Spinal cord (tissue), 10 donors: ENCODE measurements around the gene CLEC16A. TPM values are rescaled to one million over a fixed set of nuclear protein-coding genes. Genes with fewer than 3 reads are reported as not detected.

ENCODE experiments used
- DNase-seq, 6 donors: peaks; one replicate each; pipeline versions ENCODE4 v3.0.0 to v3.0.0-alpha.2; 2013 to 2015; ENCODE audit warnings: low spot score in 6 of 6, low read depth in 4 of 6
- H3K27ac ChIP-seq: one replicate; pipeline ENCODE4 v1.5.1; 2013; ENCODE audit warnings: low read depth, low read length, control low read depth
- H3K27me3 ChIP-seq: one replicate; pipeline ENCODE4 v1.6.1; 2013; ENCODE audit warnings: low read length; ENCODE audit not compliant: control insufficient read depth, insufficient read depth
- H3K36me3 ChIP-seq: one replicate; pipeline ENCODE4 v1.6.1; 2013; ENCODE audit warnings: low read length; ENCODE audit not compliant: control insufficient read depth, insufficient read depth
- H3K4me1 ChIP-seq: one replicate; pipeline ENCODE4 v1.6.1; 2013; ENCODE audit warnings: low read length; ENCODE audit not compliant: control insufficient read depth, insufficient read depth
- H3K4me3 ChIP-seq: one replicate; pipeline ENCODE4 v1.5.1; 2013; ENCODE audit warnings: low read depth, low read length, control low read depth
- H3K9me3 ChIP-seq: one replicate; pipeline ENCODE4 v1.6.1; 2013; ENCODE audit warnings: low read length; ENCODE audit not compliant: control insufficient read depth, insufficient read depth
- WGBS: methylation state at CpG from one replicate; pipeline ENCODE4 v1.1.5; 2013; ENCODE audit warnings: missing lambda C conversion rate; ENCODE audit not compliant: insufficient coverage; 5-methylcytosine and 5-hydroxymethylcytosine counted together
- polyA plus RNA-seq, 2 donors: library from polyadenylated mRNA; unstranded; fragments of 120-200 nt; gene quantifications; one replicate each; pipeline ENCODE4 v1.2.1, GENCODE V29; 2013; ENCODE audit not compliant: insufficient read length in 2 of 2
- total RNA-seq, 2 donors: library from RNA; depleted of rRNA in 1 of 2; stranded (reverse); fragments of 120-200 nt in 1 of 2; fragments of >200 nt in 1 of 2; gene quantifications; one replicate each; pipeline versions ENCODE4 v1.2.3 to v1.2.4, GENCODE V29; 2013 to 2014
- donor health status: healthy.

Gene CLEC16A
- total and polyA plus RNA-seq, 4 donors, result 19.5 to 38.4 (median 25.1) TPM

GRCh38 chr16:10932959-10933710 lies 11.2 kb upstream of the CLEC16A start:
- DNase-seq, result no peak
- no peaks in the 10 kb centered on the region for H3K9me3 ChIP-seq
- no peaks in the 10 kb centered on the region for H3K27me3 ChIP-seq
- WGBS, result 90% methylated on average over 11 of the region's 11 CpGs
- H3K36me3 ChIP-seq, result peaks cover 50% of the 10 kb centered on the region
- peaks cover 23% of the 10 kb centered on the region for H3K4me1 ChIP-seq
- no peak overlapping the region for H3K4me3 ChIP-seq
- no peak overlapping the region for H3K27ac ChIP-seq

DNA sequence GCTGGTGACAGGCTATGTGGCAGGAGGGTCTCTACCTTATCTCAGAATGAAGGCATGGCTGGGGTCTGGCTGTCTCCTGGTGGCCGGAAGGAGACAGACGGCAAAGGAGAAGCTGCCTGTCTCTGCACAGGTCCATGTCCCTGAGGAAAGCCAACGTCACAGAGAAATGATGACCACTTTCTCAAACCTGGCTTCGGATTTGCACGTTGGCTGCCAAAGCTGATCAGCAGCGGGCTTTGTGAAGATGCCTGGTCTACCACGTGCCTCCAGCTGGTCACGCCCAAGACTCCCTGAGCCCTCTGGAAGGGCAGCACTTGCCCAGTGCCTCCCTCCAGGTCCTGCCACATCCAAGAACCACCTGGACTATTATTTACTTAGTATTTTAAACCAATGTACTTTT lies 10.5 kb upstream of the CLEC16A start:
- Histone ChIP-seq H3K27ac (no peak overlapping the region), H3K36me3 (peaks cover 49% of the 10 kb centered on the region), H3K9me3 (no peaks in the 10 kb centered on the region), H3K4me1 (peaks cover 30% of the 10 kb centered on the region), H3K4me3 (no peak overlapping the region), H3K27me3 (no peaks in the 10 kb centered on the region)
- 81% methylated on average over 7 of the region's 8 CpGs for WGBS
- no peak for DNase-seq

DNA sequence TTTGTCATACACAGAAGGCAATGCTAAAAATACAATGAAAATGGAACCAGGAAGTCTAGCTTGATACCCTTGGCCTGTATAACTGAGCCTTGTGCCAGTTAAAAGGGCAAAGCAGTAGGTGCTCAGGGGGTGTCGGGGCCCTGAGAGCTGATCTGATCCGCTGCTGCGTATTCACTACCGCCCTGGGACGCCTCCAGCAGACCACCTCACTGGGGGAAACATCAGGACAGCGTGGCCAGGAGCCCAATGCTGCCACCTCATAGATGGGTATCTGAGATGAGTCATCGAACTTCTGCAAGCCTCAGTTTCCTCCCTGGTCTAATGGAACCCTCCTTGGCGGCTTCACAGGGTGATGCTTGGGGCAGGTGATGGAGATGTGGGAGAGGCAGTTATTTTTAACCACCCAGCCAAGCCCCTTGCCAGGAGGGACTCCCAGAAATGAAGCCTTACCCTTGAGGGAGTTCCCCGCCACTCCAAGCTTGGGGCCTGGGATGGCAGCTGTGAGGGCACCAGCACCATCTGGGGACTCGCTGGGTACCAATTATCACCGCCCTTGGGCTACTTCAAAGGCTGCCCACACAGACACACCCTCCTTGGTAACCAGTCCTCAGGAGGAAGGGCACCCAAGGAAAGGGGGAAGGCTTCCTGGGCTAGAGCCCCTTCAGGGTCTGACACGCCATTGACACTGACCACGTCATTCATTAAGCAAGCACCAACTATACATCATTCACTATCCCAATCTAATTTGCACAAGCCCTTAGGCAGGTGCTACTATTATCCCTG lies 9.8 kb upstream of the CLEC16A start:
- Histone ChIP-seq H3K4me1 (peaks cover 36% of the 10 kb centered on the region), H3K4me3 (no peak overlapping the region), H3K27ac (no peak overlapping the region), H3K36me3 (peaks cover 43% of the 10 kb centered on the region), H3K27me3 (no peaks in the 10 kb centered on the region), H3K9me3 (no peaks in the 10 kb centered on the region)
- WGBS, result 98% methylated on average over 8 of the region's 13 CpGs
- DNase-seq, result no peak

DNA sequence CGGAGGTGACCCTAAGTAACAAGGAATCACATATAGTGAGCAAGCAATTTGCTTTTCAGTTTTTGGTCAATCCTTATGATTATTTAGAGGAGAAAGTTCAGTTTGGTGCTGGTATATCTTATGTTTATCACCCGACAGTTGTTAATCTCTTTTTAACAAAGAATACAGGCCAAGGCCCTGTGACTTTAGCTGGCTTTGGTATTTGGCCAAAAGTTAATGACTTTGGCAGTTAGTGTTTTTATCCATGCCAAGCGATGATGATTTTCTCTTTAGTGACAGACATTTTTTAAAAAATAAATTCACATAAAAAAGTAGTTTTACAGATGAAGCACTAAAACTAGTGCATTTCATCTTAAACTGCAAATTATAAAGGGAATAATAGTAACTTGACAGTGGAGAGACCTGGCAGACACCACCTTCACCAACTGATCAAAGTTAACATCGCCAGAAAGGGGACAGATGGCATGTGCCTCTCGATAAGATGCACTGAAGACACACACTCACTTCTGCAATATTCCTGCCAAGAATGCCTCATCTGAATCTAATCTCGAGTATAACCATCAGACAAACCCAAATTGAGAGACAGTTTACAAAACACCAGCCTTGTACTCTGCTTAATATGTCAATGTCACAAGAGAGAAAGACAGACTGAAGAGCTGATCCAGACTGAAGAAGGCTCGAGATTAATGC lies 9.0 kb upstream of the CLEC16A start:
- no peak overlapping the region for H3K4me3 ChIP-seq
- H3K36me3 ChIP-seq, result peaks cover 39% of the 10 kb centered on the region
- no peaks in the 10 kb centered on the region for H3K27me3 ChIP-seq
- peaks cover 44% of the 10 kb centered on the region for H3K4me1 ChIP-seq
- DNase-seq, result peak in 2 of 6 donors; percentile 42 to 90
- no peak overlapping the region for H3K27ac ChIP-seq
- 47% methylated on average over 2 of the region's 7 CpGs for WGBS
- H3K9me3 ChIP-seq, result no peaks in the 10 kb centered on the region

DNA sequence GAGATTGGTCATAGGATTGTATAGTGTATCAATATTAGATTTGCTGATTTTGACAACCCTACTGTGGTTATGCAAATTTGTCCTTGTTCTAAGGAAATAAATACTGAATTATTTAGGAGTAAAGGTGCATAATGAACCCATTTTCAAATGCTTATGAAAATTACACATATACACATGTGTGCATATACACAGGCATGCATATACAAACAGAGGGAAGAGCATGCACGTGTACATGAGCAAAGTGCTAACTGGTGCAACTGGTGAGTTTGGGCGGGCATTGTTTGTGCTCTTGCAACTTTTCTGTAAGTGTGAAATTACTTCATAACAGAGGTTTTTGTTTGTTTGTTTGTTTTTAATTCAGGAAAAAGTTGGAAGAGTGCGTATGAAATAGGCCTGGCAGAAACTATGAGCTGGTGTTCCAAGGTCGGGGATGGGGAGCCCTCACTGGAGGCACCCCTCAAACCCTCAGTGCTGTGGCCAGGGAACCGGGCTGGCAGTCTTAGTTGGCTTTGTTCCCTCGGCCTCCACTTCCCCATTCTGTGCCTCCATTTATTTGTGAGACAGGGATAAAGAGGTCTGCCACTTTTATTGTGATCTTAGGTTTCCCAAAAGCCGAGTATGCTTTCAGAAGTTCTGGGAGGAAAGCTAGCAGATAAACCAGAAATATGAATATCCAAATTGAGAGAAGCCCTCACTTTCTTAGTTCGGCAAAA lies 7.9 kb upstream of the CLEC16A start:
- peaks cover 54% of the 10 kb centered on the region for H3K4me1 ChIP-seq
- peaks cover 30% of the 10 kb centered on the region for H3K36me3 ChIP-seq
- no peaks in the 10 kb centered on the region for H3K9me3 ChIP-seq
- no peak overlapping the region for H3K4me3 ChIP-seq
- DNase-seq, result no peak
- no peaks in the 10 kb centered on the region for H3K27me3 ChIP-seq
- 79% methylated on average over 5 of the region's 8 CpGs for WGBS
- H3K27ac ChIP-seq, result no peak overlapping the region

DNA sequence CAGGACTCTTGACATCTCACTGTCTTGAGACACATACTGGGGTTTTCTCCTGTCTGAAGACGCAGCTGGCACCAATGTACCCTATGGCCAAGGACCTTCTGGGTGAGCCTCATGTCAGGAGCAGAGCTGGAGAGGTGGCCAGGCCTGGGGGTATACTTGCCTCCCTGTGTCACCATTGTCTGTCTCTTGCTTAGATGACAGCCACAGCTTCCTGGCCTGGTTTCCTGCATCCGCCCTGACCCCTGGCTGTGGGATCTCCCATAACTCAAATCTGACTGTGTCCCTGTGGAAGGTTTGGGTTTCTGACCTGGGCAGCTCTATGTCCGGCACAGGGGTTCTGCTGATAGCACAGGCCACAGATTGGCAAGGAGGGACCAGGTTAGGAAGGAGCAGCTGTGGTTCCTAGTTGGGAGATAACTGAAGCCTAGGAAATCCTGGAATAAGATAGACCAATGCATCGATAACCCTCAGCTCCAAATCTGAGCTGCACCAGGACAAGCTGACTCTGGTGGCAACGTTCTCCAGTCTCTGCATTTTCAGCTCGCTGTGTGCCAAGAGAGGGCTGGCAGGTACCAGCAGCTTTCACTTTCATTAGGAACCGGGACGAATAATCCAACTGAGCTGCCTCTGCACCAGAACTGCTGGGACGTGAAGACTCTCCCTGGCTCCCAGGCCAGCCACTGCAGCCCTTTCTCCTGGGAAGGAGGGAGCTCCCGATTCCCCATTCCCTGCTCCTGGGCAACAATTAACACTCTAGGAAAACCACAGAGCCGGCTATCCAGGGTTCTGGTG lies 7.1 kb upstream of the CLEC16A start:
- Histone ChIP-seq H3K9me3 (no peaks in the 10 kb centered on the region), H3K4me3 (no peak overlapping the region), H3K36me3 (peaks cover 28% of the 10 kb centered on the region), H3K27ac (no peak overlapping the region), H3K4me1 (peaks cover 55% of the 10 kb centered on the region), H3K27me3 (no peaks in the 10 kb centered on the region)
- DNase-seq, result peak in 1 of 6 donors; percentile 44
- 50% methylated on average over 10 of the region's 11 CpGs for WGBS

DNA sequence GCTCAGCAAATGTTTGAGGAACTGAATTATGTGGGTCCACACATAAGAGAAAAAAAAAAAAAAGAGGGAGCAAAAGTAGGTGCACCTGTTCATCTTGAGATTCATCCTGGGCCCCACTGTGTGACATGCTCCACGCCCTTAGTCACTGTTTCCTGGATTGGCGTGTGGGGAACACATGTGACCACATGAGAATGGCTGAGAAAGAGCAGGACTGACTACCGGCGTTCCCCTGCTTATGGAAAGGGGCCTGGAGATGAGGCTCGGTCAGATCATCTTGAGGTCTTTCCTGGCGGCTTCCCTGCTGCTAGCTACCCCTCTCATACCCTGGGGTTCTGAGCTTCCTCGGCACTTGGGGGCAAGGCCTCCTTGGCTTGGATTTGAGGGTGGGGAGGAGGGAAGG lies 6.0 kb upstream of the CLEC16A start:
- Histone ChIP-seq H3K27ac (no peak overlapping the region), H3K4me3 (no peak overlapping the region), H3K27me3 (no peaks in the 10 kb centered on the region), H3K4me1 (peaks cover 59% of the 10 kb centered on the region), H3K9me3 (no peaks in the 10 kb centered on the region), H3K36me3 (peaks cover 20% of the 10 kb centered on the region)
- WGBS, result 90% methylated on average over 4 of the region's 7 CpGs
- no peak for DNase-seq

DNA sequence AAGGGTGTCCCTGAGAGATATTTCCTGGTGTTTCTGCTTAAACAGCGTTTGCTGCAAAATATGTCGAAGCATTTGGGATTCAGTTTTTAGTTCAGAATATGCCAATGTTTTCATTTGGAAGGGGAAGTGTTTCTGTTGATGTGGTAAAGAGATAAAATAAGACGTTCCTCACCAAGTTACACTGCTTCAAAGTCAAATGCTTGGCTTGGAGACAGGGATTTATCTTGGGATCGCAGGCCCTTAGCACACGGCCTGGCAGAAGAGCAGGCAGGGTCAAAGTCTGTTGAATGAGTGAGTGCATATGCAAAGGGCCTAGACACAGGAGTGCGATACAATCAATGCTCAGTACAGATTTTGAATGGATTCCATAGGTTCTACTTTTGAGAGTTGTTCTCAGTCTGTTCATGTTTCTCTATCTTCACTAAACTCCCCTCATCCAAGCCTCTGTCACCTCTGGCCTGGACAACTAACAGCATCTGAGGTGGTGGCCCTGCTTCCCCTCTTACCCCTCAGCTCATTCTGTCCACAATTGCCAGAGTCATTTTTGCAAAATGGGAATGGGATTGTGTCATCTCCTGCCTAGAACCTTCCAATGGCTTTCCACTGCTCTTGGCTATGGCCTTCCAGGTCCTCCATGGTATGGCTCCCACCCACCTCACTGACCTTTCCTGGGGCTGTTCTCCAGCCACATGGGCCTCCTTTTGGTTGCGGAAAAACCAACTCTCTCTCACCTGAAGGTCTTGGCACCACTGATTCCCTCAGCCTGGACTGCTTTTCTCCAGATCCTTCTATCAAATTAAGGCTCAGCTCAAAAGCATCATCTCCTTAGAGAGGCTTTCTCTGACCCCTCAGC lies 5.3 kb upstream of the CLEC16A start:
- Histone ChIP-seq H3K36me3 (peaks cover 13% of the 10 kb centered on the region), H3K27ac (no peak overlapping the region), H3K4me1 (peaks cover 59% of the 10 kb centered on the region), H3K9me3 (no peaks in the 10 kb centered on the region), H3K27me3 (no peaks in the 10 kb centered on the region), H3K4me3 (no peak overlapping the region)
- peak in 1 of 6 donors; percentile 87 for DNase-seq
- 81% methylated on average over 7 of the region's 7 CpGs for WGBS
